ENCODE data around the gene MECP2. TPM values are rescaled to one million over a fixed set of nuclear protein-coding genes. Genes with fewer than 3 reads are reported as not detected.

MECP2 gene
- total RNA-seq, 6 experiments from 2014 or later: 14.1 to 18.4 (median 16.0) TPM

DNA sequence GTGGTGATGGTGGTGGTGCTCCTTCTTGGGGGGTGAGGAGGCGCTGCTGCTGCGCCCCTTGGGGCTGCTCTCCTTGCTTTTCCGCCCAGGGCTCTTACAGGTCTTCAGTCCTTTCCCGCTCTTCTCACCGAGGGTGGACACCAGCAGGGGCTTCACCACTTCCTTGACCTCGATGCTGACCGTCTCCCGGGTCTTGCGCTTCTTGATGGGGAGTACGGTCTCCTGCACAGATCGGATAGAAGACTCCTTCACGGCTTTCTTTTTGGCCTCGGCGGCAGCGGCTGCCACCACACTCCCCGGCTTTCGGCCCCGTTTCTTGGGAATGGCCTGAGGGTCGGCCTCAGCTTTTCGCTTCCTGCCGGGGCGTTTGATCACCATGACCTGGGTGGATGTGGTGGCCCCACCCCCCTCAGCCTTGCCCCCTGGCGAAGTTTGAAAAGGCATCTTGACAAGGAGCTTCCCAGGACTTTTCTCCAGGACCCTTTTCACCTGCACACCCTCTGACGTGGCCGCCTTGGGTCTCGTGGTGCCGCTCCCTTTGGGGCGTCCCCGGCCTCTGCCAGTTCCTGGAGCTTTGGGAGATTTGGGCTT lies 66.7 kb downstream of the MECP2 start:
- ATAC-seq: no peak
- Histone ChIP-seq H3K27ac (no peak overlapping the region), H3K9me3 (no peaks in the 10 kb centered on the region), H3K36me3 (peaks cover 0 to 7% (median 1%) of the 10 kb centered on the region in 4 donors), H3K4me3 (no peak overlapping the region), H3K4me1 (peaks cover 0 to 4% (median 0%) of the 10 kb centered on the region in 4 donors), H3K27me3 (no peaks in the 10 kb centered on the region)
- intact Hi-C loops (cut with DNase I): no loop called here
- TF ChIP-seq POLR2A (IDR thresholded peaks at IDR 0.05): no peak
- TF ChIP-seq, protein P1, sequence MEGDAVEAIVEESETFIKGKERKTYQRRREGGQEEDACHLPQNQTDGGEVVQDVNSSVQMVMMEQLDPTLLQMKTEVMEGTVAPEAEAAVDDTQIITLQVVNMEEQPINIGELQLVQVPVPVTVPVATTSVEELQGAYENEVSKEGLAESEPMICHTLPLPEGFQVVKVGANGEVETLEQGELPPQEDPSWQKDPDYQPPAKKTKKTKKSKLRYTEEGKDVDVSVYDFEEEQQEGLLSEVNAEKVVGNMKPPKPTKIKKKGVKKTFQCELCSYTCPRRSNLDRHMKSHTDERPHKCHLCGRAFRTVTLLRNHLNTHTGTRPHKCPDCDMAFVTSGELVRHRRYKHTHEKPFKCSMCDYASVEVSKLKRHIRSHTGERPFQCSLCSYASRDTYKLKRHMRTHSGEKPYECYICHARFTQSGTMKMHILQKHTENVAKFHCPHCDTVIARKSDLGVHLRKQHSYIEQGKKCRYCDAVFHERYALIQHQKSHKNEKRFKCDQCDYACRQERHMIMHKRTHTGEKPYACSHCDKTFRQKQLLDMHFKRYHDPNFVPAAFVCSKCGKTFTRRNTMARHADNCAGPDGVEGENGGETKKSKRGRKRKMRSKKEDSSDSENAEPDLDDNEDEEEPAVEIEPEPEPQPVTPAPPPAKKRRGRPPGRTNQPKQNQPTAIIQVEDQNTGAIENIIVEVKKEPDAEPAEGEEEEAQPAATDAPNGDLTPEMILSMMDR (IDR thresholded peaks at IDR 0.05): no peak
- no peak for DNase-seq
- WGBS (ENCODE audit: insufficient coverage, low coverage, low lambda C conversion rate, missing lambda C conversion rate): 88% methylated on average over 15 of the region's 29 CpGs

DNA sequence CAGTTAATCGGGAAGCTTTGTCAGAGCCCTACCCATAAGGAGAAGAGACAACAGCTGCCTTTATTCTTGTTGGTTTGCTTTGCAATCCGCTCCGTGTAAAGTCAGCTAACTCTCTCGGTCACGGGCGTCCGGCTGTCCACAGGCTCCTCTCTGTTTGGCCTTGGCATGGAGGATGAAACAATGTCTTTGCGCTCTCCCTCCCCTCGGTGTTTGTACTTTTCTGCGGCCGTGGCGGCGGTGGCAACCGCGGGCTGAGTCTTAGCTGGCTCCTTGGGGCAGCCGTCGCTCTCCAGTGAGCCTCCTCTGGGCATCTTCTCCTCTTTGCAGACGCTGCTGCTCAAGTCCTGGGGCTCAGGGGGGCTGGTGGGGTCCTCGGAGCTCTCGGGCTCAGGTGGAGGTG lies 67.3 kb downstream of the MECP2 start:
- DNase-seq (no peak), ATAC-seq (no peak)
- H3K27me3 ChIP-seq: no peaks in the 10 kb centered on the region
- H3K27ac ChIP-seq: no peak overlapping the region
- no peak overlapping the region for H3K4me3 ChIP-seq
- H3K9me3 ChIP-seq: no peaks in the 10 kb centered on the region
- TF ChIP-seq POLR2A (IDR thresholded peaks at IDR 0.05): no peak
- TF ChIP-seq, protein P1 (IDR thresholded peaks at IDR 0.05): no peak
- H3K36me3 ChIP-seq: peaks cover 0 to 7% (median 1%) of the 10 kb centered on the region in 4 donors
- H3K4me1 ChIP-seq: peaks cover 0 to 4% (median 0%) of the 10 kb centered on the region in 4 donors
- intact Hi-C loops (cut with DNase I): no loop called here
- WGBS (ENCODE audit: insufficient coverage, low coverage, low lambda C conversion rate, missing lambda C conversion rate): 80% methylated on average over 7 of the region's 20 CpGs

DNA sequence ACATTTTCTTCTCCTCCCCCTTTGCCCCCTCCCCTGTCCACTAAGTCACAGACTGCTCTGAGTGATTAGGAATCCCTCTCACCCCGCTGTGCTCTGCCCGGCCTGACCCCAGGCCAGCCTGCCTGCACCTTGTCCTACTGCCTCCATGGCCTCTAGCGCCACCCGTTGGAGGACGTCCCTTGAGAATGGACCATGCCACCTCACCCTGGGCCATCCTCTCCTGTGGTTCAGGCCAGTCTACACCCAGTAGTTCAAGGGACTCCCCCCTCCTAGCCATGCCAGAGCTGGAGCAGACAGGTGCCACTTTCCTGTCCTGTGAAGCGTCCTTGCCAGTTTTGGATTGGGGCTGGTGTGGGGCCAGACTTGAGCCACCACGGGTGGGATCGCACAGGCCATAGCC lies 68.1 kb downstream of the MECP2 start:
- 70% methylated on average over 5 of the region's 8 CpGs for WGBS (ENCODE audit: insufficient coverage, low coverage, low lambda C conversion rate, missing lambda C conversion rate)
- Histone ChIP-seq H3K9me3 (no peaks in the 10 kb centered on the region), H3K27ac (no peak overlapping the region), H3K27me3 (no peaks in the 10 kb centered on the region), H3K4me1 (peaks cover 0 to 4% (median 0%) of the 10 kb centered on the region in 4 donors), H3K4me3 (no peak overlapping the region), H3K36me3 (peaks cover 0 to 7% (median 1%) of the 10 kb centered on the region in 4 donors)
- no peak for DNase-seq
- TF ChIP-seq, protein P1 (IDR thresholded peaks at IDR 0.05): no peak
- TF ChIP-seq POLR2A (IDR thresholded peaks at IDR 0.05): no peak
- peak in 1 of 4 donors; percentile 12 for ATAC-seq
- intact Hi-C loops (cut with DNase I): no loop called here

DNA sequence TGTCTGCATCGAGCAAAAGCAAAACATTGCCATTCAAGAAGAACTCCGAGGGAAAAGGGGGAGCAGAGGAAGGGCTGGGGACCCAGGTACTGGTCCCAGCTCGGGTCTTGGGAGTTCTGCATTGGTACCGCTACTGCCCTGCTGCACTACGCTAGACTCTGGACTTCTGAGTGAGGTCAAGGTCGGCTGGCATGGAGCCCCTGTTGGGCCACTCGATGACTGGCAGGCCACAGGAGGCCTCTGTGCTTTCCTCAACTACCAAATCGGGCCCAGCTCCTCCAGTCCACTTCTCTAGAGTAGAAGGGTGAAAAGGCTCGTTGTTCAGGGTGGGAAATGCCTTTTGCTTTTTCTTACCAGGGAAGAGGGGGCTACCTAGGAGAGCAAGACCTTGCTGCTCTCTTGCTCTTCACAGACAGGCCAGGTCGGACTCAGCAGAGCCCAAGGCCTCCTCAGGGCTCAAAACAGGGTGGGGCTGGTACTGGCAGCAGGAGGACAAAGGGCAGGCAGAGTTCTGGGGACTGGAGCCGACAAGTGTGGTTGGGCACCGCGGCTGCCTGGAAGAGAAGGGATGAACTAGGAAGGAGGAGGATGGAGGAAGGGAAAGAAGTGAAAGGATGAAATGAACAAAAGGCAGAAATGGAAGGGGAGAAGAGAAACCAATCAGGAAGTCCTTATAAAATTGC lies 68.9 kb downstream of the MECP2 start:
- ATAC-seq (peak; percentile 27 to 55 (median 42)), DNase-seq (no peak)
- WGBS (ENCODE audit: insufficient coverage, low coverage, low lambda C conversion rate, missing lambda C conversion rate): 46% methylated on average over 10 of the region's 13 CpGs
- intact Hi-C loops (cut with DNase I): no loop called here
- H3K4me1 ChIP-seq: peaks cover 0 to 4% (median 0%) of the 10 kb centered on the region in 4 donors
- no peak overlapping the region for H3K27ac ChIP-seq
- peaks cover 0 to 7% (median under 1%) of the 10 kb centered on the region in 4 donors for H3K36me3 ChIP-seq
- H3K27me3 ChIP-seq: no peaks in the 10 kb centered on the region
- TF ChIP-seq, protein P1 (IDR thresholded peaks at IDR 0.05): no peak
- no peak for TF ChIP-seq POLR2A (IDR thresholded peaks at IDR 0.05)
- H3K9me3 ChIP-seq: no peaks in the 10 kb centered on the region
- no peak overlapping the region for H3K4me3 ChIP-seq

Measured in right lobe of liver (tissue), 6 donors.